ENCODE data around the gene WDR12.

WDR12 gene

DNA sequence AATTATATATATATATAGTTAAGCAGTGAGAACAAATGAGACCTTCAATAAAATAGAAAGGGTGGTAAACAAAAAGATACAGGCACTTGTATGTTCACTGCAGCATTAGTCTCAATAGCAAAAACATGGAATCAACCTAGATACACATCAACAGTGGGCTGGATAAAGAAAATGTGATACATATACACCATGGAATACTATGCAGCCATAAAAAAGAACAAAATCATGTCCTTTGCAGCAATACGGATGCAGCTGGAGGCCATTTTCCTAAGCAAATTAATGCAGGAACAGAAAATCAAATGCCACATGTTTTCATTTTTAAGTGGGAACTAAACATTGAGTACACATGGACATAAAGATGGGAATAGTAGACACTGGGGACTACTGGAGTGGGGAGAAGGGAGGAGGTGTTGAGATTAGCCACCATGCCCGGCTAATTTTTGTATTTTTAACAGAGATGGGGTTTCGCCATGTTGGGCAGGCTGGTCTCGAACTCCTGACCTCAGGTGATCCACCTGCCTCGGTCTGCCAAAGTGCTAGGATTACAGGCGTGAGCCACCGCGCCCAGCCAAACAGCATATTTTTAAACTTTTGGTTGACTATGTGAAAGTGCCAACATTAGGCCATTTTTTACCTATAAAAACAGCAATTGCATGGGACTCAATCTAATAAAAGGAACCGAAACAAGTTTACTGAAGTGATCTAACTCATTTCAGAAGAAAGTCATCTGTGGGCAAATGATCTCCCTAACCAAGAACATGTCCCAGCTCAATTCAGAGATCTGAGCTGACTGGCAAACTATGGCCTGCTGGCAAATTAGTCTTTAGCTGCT, 63.6 kb downstream of the WDR12 start:
- peaks cover 3 to 5% of the 10 kb centered on the region in 2 donors for H3K36me3 ChIP-seq (ENCODE audit: control insufficient read depth in 2 of 2, insufficient read depth in 2 of 2, low read length in 2 of 2)

GRCh38 chr2:202844656-202845055, 66.8 kb downstream of the WDR12 start:
- no peak overlapping the region for H3K4me3 ChIP-seq (ENCODE audit: low read length in 2 of 2)
- peaks cover 3 to 5% of the 10 kb centered on the region in 2 donors for H3K36me3 ChIP-seq (ENCODE audit: control insufficient read depth in 2 of 2, insufficient read depth in 2 of 2, low read length in 2 of 2)
- H3K4me1 ChIP-seq (ENCODE audit: control insufficient read depth, insufficient read depth, low read length) = no peaks in the 10 kb centered on the region
- H3K9me3 ChIP-seq (ENCODE audit: control insufficient read depth in 2 of 2, low read length in 2 of 2) = no peaks in the 10 kb centered on the region
- no peak overlapping the region for H3K9ac ChIP-seq (ENCODE audit: low read length in 2 of 2)
- no peak overlapping the region for H3K27ac ChIP-seq (ENCODE audit: low read length)
- H3K27me3 ChIP-seq (ENCODE audit: control insufficient read depth in 1 of 2, insufficient read depth in 2 of 2, low read length in 2 of 2) = no peaks in the 10 kb centered on the region

More for the DNA sequence above, 63.6 kb downstream of the WDR12 start:
- Histone ChIP-seq H3K27me3 (ENCODE audit: control insufficient read depth in 1 of 2, insufficient read depth in 2 of 2, low read length in 2 of 2) (no peaks in the 10 kb centered on the region), H3K4me1 (ENCODE audit: control insufficient read depth, insufficient read depth, low read length) (no peaks in the 10 kb centered on the region), H3K9ac (ENCODE audit: low read length in 2 of 2) (no peak overlapping the region), H3K9me3 (ENCODE audit: control insufficient read depth in 2 of 2, low read length in 2 of 2) (no peaks in the 10 kb centered on the region), H3K4me3 (ENCODE audit: low read length in 2 of 2) (no peak overlapping the region), H3K27ac (ENCODE audit: low read length) (no peak overlapping the region)

GRCh38 chr2:202842690-202843089, 68.8 kb downstream of the WDR12 start:
- Histone ChIP-seq H3K36me3 (ENCODE audit: control insufficient read depth in 2 of 2, insufficient read depth in 2 of 2, low read length in 2 of 2) (peaks cover 3 to 5% of the 10 kb centered on the region in 2 donors), H3K9me3 (ENCODE audit: control insufficient read depth in 2 of 2, low read length in 2 of 2) (no peaks in the 10 kb centered on the region), H3K9ac (ENCODE audit: low read length in 2 of 2) (no peak overlapping the region), H3K27ac (ENCODE audit: low read length) (no peak overlapping the region), H3K27me3 (ENCODE audit: control insufficient read depth in 1 of 2, insufficient read depth in 2 of 2, low read length in 2 of 2) (no peaks in the 10 kb centered on the region), H3K4me3 (ENCODE audit: low read length in 2 of 2) (no peak overlapping the region), H3K4me1 (ENCODE audit: control insufficient read depth, insufficient read depth, low read length) (no peaks in the 10 kb centered on the region)

- no peaks in the 10 kb centered on the region for H3K9me3 ChIP-seq (ENCODE audit: control insufficient read depth in 2 of 2, low read length in 2 of 2)
- no peaks in the 10 kb centered on the region for H3K4me1 ChIP-seq (ENCODE audit: control insufficient read depth, insufficient read depth, low read length)
- no peaks in the 10 kb centered on the region for H3K27me3 ChIP-seq (ENCODE audit: control insufficient read depth in 1 of 2, insufficient read depth in 2 of 2, low read length in 2 of 2)
- no peak overlapping the region for H3K4me3 ChIP-seq (ENCODE audit: low read length in 2 of 2)
- peaks cover 3 to 5% of the 10 kb centered on the region in 2 donors for H3K36me3 ChIP-seq (ENCODE audit: control insufficient read depth in 2 of 2, insufficient read depth in 2 of 2, low read length in 2 of 2)
- H3K27ac ChIP-seq (ENCODE audit: low read length) = no peak overlapping the region
- no peak overlapping the region for H3K9ac ChIP-seq (ENCODE audit: low read length in 2 of 2)
Measured at GRCh38 chr2:202841090-202841867, 70.2 kb downstream of the WDR12 start.

- no peak overlapping the region for H3K9ac ChIP-seq (ENCODE audit: low read length in 2 of 2)
- H3K4me1 ChIP-seq (ENCODE audit: control insufficient read depth, insufficient read depth, low read length) = no peaks in the 10 kb centered on the region
- no peaks in the 10 kb centered on the region for H3K36me3 ChIP-seq (ENCODE audit: control insufficient read depth in 2 of 2, insufficient read depth in 2 of 2, low read length in 2 of 2)
- no peaks in the 10 kb centered on the region for H3K9me3 ChIP-seq (ENCODE audit: control insufficient read depth in 2 of 2, low read length in 2 of 2)
- H3K27ac ChIP-seq (ENCODE audit: low read length) = no peak overlapping the region
- H3K4me3 ChIP-seq (ENCODE audit: low read length in 2 of 2) = no peak overlapping the region
- H3K27me3 ChIP-seq (ENCODE audit: control insufficient read depth in 1 of 2, insufficient read depth in 2 of 2, low read length in 2 of 2) = no peaks in the 10 kb centered on the region
Measured at GRCh38 chr2:202831242-202832220, 79.9 kb downstream of the WDR12 start.

DNA sequence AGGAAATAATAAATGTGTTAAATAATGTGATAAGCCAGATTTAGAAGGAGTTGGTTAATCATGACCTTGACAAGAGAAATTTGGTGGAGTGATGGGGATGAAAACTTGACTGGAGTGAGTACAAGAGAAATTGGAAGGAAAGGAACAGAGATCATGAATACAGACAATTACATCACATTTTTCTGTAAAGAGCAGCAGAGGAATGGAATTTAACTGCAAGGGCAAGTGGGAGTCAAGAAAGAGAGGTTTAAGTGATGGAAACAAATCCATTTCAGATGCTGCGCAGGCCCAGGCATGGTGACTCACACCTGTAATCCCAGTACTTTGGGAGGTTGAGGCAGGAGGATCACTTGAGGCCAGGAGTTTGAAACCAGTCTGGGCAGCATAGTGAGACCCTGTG, 86.6 kb downstream of the WDR12 start:
- H3K36me3 ChIP-seq (ENCODE audit: control insufficient read depth in 2 of 2, insufficient read depth in 2 of 2, low read length in 2 of 2) = peaks cover 0 to 2% of the 10 kb centered on the region in 2 donors
- no peaks in the 10 kb centered on the region for H3K9me3 ChIP-seq (ENCODE audit: control insufficient read depth in 2 of 2, low read length in 2 of 2)
- no peak overlapping the region for H3K27ac ChIP-seq (ENCODE audit: low read length)
- no peaks in the 10 kb centered on the region for H3K4me1 ChIP-seq (ENCODE audit: control insufficient read depth, insufficient read depth, low read length)
- H3K27me3 ChIP-seq (ENCODE audit: control insufficient read depth in 1 of 2, insufficient read depth in 2 of 2, low read length in 2 of 2) = no peaks in the 10 kb centered on the region
- no peak overlapping the region for H3K9ac ChIP-seq (ENCODE audit: low read length in 2 of 2)
- no peak overlapping the region for H3K4me3 ChIP-seq (ENCODE audit: low read length in 2 of 2)

All from stomach smooth muscle (tissue), 2 donors.